ENCODE data around the gene FRMD6.

DNA sequence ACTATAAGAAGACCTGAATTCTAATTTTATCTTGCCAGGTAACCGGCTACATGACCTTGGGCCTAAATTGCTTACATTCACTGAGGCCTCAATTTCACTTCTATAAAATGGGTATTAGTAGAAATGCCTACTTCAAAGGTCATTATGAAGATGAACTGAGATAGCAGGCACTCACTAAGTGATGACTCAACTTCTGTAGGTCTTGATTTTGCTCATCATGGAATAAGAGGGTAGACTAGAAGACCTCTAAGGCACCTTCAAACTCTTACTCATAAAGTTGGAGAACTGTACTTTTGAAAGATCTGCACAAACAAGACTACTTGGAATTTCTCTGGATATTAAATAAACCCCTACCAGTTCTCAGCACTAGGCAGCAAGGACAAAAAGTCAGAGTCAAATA lies 39.3 kb upstream of the FRMD6 start:
- TF ChIP-seq, protein P1, sequence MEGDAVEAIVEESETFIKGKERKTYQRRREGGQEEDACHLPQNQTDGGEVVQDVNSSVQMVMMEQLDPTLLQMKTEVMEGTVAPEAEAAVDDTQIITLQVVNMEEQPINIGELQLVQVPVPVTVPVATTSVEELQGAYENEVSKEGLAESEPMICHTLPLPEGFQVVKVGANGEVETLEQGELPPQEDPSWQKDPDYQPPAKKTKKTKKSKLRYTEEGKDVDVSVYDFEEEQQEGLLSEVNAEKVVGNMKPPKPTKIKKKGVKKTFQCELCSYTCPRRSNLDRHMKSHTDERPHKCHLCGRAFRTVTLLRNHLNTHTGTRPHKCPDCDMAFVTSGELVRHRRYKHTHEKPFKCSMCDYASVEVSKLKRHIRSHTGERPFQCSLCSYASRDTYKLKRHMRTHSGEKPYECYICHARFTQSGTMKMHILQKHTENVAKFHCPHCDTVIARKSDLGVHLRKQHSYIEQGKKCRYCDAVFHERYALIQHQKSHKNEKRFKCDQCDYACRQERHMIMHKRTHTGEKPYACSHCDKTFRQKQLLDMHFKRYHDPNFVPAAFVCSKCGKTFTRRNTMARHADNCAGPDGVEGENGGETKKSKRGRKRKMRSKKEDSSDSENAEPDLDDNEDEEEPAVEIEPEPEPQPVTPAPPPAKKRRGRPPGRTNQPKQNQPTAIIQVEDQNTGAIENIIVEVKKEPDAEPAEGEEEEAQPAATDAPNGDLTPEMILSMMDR (IDR thresholded peaks at IDR 0.05), result no peak
- TF ChIP-seq ZFX (IDR thresholded peaks at IDR 0.05; ENCODE audit: borderline replicate concordance), result no peak

Measured in 22Rv1 (cell line).